Gastroesophageal sphincter (tissue), 4 donors: Measurements from ENCODE around the gene PIP4K2A. TPM values are rescaled to one million over a fixed set of nuclear protein-coding genes. Genes with fewer than 3 reads are reported as not detected.

Experiments used
- ATAC-seq: fragments of 150-250 bp; one replicate; pipeline ENCODE4 v1.9.1; 2016; ENCODE audit warnings: mild to moderate bottlenecking, moderate library complexity
- H3K27ac ChIP-seq, 4 donors: fragments of 200-600 bp; sonication (generic) in 3 of 4; 1 replicate in 3 of 4; 2 replicates in 1 of 4; pipeline ENCODE4 v1.5.1; 2016 to 2019
- H3K27me3 ChIP-seq: fragments of 200-600 bp; sonication (generic); one replicate; pipeline ENCODE4 v1.5.1; 2019
- H3K36me3 ChIP-seq, 2 donors: fragments of 200-600 bp; sonication (generic); one replicate each; pipeline ENCODE4 v1.5.1; 2019; ENCODE audit warnings: control low read depth in 1 of 2
- H3K4me1 ChIP-seq, 3 donors: fragments of 200-600 bp; sonication (generic); 1 replicate in 2 of 3; 2 replicates in 1 of 3; pipeline ENCODE4 v1.5.1; 2016 to 2019; ENCODE audit warnings: control low read depth in 2 of 3
- H3K4me3 ChIP-seq, 2 donors: fragments of 200-600 bp; sonication (generic); one replicate each; pipeline ENCODE4 v1.5.1; 2019; ENCODE audit warnings: mild to moderate bottlenecking in 1 of 2, moderate library complexity in 1 of 2
- H3K9me3 ChIP-seq, 3 donors: fragments of 200-600 bp; sonication (generic); one replicate each; pipeline ENCODE4 v1.5.1; 2017 to 2019; ENCODE audit warnings: control low read depth in 2 of 3
- CTCF ChIP-seq, 4 experiments: fragments of 200-600 bp in 2 of 4; fragments of 450-650 bp in 2 of 4; sonication (generic) in 1 of 4; IDR thresholded peaks; one replicate each; pipeline ENCODE4 v1.5.1; 2017 to 2019; ENCODE audit warnings: antibody characterized with exemption in 4 of 4, mild to moderate bottlenecking in 2 of 4, moderate library complexity in 2 of 4
- EP300 ChIP-seq: sonication (generic); formaldehyde crosslinking; IDR thresholded peaks from one replicate; pipeline ENCODE4 v1.6.1; 2017; ENCODE audit warnings: antibody characterized with exemption, mild to moderate bottlenecking
- POLR2A ChIP-seq, 2 donors: fragments of 450-650 bp; IDR thresholded peaks; one replicate each; pipeline ENCODE4 v1.6.1; 2017; ENCODE audit warnings: antibody characterized with exemption in 2 of 2, mild to moderate bottlenecking in 2 of 2, moderate library complexity in 1 of 2
- POLR2AphosphoS5 ChIP-seq: sonication (generic); formaldehyde crosslinking; IDR thresholded peaks from one replicate; pipeline ENCODE4 v1.6.1; 2017; ENCODE audit warnings: antibody characterized with exemption
- WGBS, 2 donors: methylation state at CpG; one replicate each; pipeline ENCODE4 v1.1.5; 2018; ENCODE audit warnings: low coverage in 1 of 2; 5-methylcytosine and 5-hydroxymethylcytosine counted together
- total RNA-seq, 4 donors: library from RNA; depleted of rRNA; stranded (reverse); fragments of >200 nt; gene quantifications; one replicate each; pipeline ENCODE4 v1.1.0, GENCODE V29; 2016

Gene PIP4K2A
- total RNA-seq, 4 donors from 2014 or later: 30.4 to 57.2 (median 51.3) TPM

GRCh38 chr10:22568928-22569327, 145.4 kb downstream of the PIP4K2A start:
- Histone ChIP-seq H3K27ac (peak overlapping the region in 1 of 4 donors; percentile 32), H3K9me3 (no peaks in the 10 kb centered on the region), H3K36me3 (peaks cover 0 to 72% of the 10 kb centered on the region in 2 donors), H3K4me3 (peak overlapping the region in 1 of 2 donors; percentile 8), H3K27me3 (no peaks in the 10 kb centered on the region), H3K4me1 (no peaks in the 10 kb centered on the region)
- 35 to 67% methylated on average over 1 to 2 of the region's 7 CpGs for WGBS, 2 donors
- ATAC-seq: no peak
- no peak for TF ChIP-seq EP300
- TF ChIP-seq POLR2A (IDR thresholded peaks at IDR 0.05): no peak
- TF ChIP-seq CTCF (IDR thresholded peaks at IDR 0.05): no peak
- no peak for TF ChIP-seq POLR2AphosphoS5

GRCh38 chr10:22564060-22564459, 150.3 kb downstream of the PIP4K2A start:
- TF ChIP-seq CTCF (IDR thresholded peaks at IDR 0.05): no peak
- TF ChIP-seq POLR2AphosphoS5: no peak
- TF ChIP-seq EP300: no peak
- no peak for TF ChIP-seq POLR2A (IDR thresholded peaks at IDR 0.05)
- 84 to 100% methylated on average over 2 to 4 of the region's 5 CpGs for WGBS, 2 donors

GRCh38 chr10:22561909-22562308, 152.5 kb downstream of the PIP4K2A start:
- no peak for ATAC-seq
- TF ChIP-seq POLR2AphosphoS5 (no peak), POLR2A (IDR thresholded peaks at IDR 0.05) (no peak), CTCF (IDR thresholded peaks at IDR 0.05) (no peak), EP300 (no peak)
- Histone ChIP-seq H3K9me3 (no peaks in the 10 kb centered on the region), H3K4me3 (no peak overlapping the region), H3K27me3 (no peaks in the 10 kb centered on the region), H3K27ac (no peak overlapping the region), H3K36me3 (peaks cover 0 to 37% of the 10 kb centered on the region in 2 donors), H3K4me1 (no peaks in the 10 kb centered on the region)
- WGBS, 2 donors: 96 to 100% methylated on average over 1 to 5 of the region's 5 CpGs

More at GRCh38 chr10:22564060-22564459, 150.3 kb downstream of the PIP4K2A start:
- no peaks in the 10 kb centered on the region for H3K27me3 ChIP-seq
- no peaks in the 10 kb centered on the region for H3K4me1 ChIP-seq
- H3K36me3 ChIP-seq: peaks cover 0 to 58% of the 10 kb centered on the region in 2 donors
- H3K27ac ChIP-seq: no peak overlapping the region
- H3K4me3 ChIP-seq: no peak overlapping the region
- no peaks in the 10 kb centered on the region for H3K9me3 ChIP-seq
- ATAC-seq: no peak

- ATAC-seq: no peak
- no peak for TF ChIP-seq CTCF (IDR thresholded peaks at IDR 0.05)
- TF ChIP-seq POLR2A (IDR thresholded peaks at IDR 0.05): no peak
- TF ChIP-seq EP300: no peak
- no peak for TF ChIP-seq POLR2AphosphoS5
- Histone ChIP-seq H3K4me3 (no peak overlapping the region), H3K27ac (no peak overlapping the region), H3K27me3 (no peaks in the 10 kb centered on the region), H3K9me3 (no peaks in the 10 kb centered on the region), H3K36me3 (peaks cover 0 to 32% of the 10 kb centered on the region in 2 donors), H3K4me1 (no peaks in the 10 kb centered on the region)
- WGBS, 2 donors: 80 to 84% methylated on average over 5 to 6 of the region's 6 CpGs
Observed at GRCh38 chr10:22560913-22561239, 153.5 kb downstream of the PIP4K2A start.

GRCh38 chr10:22560096-22560912, 154.1 kb downstream of the PIP4K2A start:
- ATAC-seq: no peak
- Histone ChIP-seq H3K27ac (no peak overlapping the region), H3K36me3 (peaks cover 0 to 32% of the 10 kb centered on the region in 2 donors), H3K4me1 (peaks cover 0 to under 1% (median 0%) of the 10 kb centered on the region in 3 donors), H3K9me3 (no peaks in the 10 kb centered on the region), H3K27me3 (no peaks in the 10 kb centered on the region), H3K4me3 (no peak overlapping the region)
- TF ChIP-seq POLR2A (IDR thresholded peaks at IDR 0.05) (no peak), POLR2AphosphoS5 (no peak), CTCF (IDR thresholded peaks at IDR 0.05) (no peak), EP300 (no peak)
- WGBS, 2 donors: 89 to 93% methylated on average over 12 to 17 of the region's 17 CpGs
